Measurements from ENCODE around the gene OR52J3.
A peak's percentile ranks its signal among the peaks of the same experiment; 100 is the strongest.
"Not testable (repeated sequence)": the region's sequence is repeated elsewhere in the genome, so short reads cannot be mapped to it uniquely, and the experiment has no call there.

The OR52J3 gene

DNA sequence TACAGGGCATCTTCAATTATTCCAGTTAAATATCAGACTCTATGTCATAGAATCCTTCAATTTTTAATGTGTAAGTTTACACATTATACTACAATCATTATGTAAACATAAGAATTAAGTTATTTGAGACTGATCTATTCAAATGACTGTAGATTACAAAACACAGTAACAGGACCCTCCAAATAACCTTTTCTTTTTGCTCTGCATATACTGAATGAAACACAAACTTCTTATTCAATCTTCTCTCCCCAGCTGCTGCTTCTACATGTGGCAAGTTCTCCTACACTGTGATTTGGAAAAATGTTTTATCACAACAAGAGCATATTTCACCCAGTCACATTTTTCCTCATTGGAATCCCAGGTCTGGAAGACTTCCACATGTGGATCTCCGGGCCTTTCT is at the start of gene OR52J3:
TSS of gene OR52J3 (plus strand) at position 301 of the 400 bp plus-strand sequence. CDS start at position 301, 0 bp downstream.
- DNase-seq, result no peak

- peak; percentile 85 for DNase-seq
These were observed 41.7 kb upstream of the OR52J3 start for GRCh38 chr11:5004424-5005274.

- DNase-seq, result no peak
These were observed 38.8 kb upstream of the OR52J3 start for GRCh38 chr11:5007561-5007960.

DNA sequence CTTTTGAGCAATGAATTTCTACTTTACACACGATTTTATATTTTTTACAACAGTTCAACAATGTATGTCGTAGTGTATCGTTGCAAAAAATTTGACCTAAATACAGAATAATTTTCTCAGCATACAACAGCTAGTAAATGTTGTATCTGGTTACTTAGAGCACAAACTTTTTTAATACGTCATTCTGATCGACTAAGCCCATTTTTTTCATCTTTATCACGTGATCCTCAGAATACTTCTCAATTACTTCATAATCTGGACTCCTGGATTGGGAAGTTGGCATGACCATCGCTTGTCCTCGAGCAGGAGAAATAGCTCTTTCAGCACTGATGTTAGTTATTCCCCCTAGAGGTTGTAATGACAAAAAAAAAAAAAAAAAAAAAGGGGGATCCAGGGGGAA is 35.1 kb upstream of the OR52J3 start:
- DNase-seq, result no peak

DNA sequence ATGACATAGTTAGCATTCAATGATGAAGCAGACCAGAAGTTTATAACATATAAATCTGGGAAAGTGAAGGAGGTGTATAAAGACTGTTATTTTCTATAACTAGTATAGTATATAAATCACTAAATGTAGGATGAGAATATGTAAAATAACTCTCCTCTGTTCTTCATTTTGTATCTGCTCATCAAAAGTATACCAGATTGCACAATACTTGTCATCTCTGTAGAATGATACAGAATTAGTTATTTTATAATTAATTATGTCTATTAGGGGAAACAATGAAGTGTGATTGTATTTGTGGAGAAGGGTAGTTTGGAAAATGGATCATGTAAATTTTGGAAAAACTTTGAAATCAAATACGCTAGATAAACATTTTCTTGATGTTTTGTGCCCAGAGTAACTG is 33.3 kb upstream of the OR52J3 start:
- DNase-seq, result no peak

- no peak for DNase-seq
These were observed 24.3 kb upstream of the OR52J3 start for GRCh38 chr11:5021996-5022395.

DNA sequence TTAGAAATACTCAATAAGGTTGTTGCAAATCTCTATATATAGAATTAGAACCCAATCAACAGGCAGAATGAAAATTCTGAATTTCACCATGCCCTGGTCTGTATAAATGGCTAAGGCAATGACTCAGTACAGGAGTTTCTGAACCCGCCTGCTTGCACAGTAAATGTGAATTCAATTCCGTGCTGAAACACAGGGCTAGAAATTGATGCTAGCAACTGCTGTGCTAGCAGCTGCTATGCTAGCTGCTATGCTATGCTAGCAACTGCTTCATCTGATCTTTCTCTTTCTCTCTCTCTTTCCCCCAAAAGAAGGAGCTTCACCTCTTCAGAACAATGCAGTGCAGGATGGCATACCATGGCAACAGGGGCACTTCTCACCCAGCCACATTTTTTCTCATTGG is 9.7 kb upstream of the OR52J3 start:
- no peak for DNase-seq

GRCh38 chr11:5037926-5038325 is 8.4 kb upstream of the OR52J3 start:
- no peak for DNase-seq

- no peak for DNase-seq
These were observed 8.0 kb upstream of the OR52J3 start for GRCh38 chr11:5038341-5038740.

GRCh38 chr11:5040876-5041275 is 5.5 kb upstream of the OR52J3 start:
- DNase-seq, result no peak

DNA sequence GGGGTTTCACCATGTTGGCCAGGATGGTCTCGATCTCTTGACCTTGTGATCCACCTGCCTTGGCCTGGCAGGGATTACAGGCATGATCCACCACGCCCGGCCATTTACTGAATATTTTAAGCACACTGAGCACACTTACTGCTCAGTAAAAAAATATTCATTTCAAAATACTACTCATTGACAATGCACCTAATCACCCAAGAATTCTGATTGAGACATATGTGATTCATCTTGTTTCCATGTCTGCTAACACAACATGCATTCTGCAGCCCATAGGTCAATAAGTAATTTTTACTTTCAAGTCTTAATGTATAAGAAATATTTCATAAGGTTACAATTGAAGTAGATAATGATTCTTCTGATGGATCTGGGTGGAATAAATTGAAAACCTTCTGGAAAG is 4.2 kb upstream of the OR52J3 start:
- no peak for DNase-seq

DNA sequence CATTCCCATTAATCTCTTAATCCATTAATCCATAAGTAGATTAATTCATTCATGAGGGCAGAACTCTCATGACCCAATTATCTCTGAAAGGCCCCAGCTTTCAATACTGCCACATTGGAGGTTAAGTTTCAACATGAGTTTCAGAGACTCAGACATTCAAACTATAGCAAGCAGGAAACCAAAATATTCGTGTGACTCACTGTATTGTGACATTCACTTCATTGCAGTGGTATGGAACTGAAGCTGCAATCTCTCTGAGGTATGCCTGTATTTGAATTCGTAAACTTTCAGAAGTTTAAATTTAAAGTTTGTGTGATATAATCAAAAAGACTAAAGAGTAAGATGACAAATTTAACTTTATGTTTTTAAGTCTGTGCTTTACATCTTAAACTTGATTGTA is 2.9 kb upstream of the OR52J3 start:
- no peak for DNase-seq

DNA sequence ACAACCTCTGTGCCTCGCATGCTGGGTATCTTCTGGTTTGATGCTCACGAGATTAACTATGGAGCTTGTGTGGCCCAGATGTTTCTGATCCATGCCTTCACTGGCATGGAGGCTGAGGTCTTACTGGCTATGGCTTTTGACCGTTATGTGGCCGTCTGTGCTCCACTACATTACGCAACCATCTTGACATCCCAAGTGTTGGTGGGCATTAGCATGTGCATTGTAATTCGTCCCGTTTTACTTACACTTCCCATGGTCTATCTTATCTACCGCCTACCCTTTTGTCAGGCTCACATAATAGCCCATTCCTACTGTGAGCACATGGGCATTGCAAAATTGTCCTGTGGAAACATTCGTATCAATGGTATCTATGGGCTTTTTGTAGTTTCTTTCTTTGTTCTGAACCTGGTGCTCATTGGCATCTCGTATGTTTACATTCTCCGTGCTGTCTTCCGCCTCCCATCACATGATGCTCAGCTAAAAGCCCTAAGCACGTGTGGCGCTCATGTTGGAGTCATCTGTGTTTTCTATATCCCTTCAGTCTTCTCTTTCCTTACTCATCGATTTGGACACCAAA is 516 bp downstream of the OR52J3 start:
- DNase-seq, result no peak

GRCh38 chr11:5058679-5059078 is 12.4 kb downstream of the OR52J3 start:
- not testable (repeated sequence) for DNase-seq

DNA sequence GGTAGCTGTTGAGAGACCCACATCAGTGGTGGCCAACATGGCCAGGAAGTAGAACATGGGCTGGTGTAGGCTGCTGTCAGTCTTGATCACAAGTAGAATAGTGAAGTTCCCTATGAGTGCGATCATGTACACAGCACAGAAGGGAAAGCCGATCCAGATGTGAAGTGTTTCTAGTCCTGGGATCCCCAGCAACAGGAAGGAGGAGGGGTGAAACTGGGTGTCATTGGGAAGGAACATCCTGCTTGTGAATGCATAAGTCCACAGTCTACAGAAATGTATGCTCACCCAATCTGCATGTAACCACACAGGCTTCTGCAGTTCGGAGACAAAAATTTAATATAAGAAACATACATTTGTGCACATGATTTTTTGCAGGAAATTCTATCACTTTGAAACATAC is 13.1 kb downstream of the OR52J3 start, which contains the start of gene OR52E2:
TSS of gene OR52E2 (minus strand) at position 237 of the 400 bp plus-strand sequence. CDS start at position 237, 0 bp downstream.
- no peak for DNase-seq

- DNase-seq, result no peak
These were observed 18.7 kb downstream of the OR52J3 start for GRCh38 chr11:5065027-5065426.

DNA sequence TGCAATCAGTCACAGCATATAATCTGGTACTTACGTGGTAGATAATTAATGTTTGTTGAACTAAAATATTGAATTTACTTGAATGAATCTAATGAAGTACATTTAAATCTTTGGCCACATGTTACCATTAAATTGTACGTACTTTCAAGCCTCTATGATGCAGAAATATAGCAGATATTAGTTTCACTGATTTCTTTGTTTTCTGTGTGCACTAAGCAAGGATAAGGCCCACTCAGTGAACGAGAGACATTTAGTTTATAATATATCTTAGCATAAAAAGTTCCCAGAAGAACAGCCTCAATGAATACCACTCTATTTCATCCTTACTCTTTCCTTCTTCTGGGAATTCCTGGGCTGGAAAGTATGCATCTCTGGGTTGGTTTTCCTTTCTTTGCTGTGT is 22.9 kb downstream of the OR52J3 start, which contains the start of gene OR52E1:
TSS of gene OR52E1 (plus strand) at position 301 of the 400 bp plus-strand sequence.
- DNase-seq, result no peak

DNA sequence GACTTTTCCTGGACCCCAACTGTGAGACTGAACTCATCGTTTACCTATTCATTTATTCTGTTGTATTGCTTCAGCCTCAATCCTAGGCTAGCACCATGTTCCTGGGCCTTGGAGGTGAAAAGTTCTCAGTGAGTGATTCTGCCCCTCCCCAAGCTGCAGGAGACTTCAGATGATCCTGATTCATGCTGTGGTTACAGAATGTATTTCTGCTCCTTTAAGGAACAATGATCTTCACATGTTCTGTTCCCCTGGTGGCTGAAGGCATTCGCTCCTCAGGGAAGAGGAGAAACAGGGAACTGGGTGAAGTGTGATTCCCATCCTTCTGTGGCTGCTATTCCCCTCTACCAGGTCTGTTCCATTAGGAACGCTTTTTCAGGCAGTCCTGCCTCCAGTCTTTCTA is 25.5 kb downstream of the OR52J3 start:
- DNase-seq, result no peak

- no peak for DNase-seq
These were observed 35.1 kb downstream of the OR52J3 start for GRCh38 chr11:5081405-5081804.

GRCh38 chr11:5083602-5084001 is 37.3 kb downstream of the OR52J3 start:
- no peak for DNase-seq

DNA sequence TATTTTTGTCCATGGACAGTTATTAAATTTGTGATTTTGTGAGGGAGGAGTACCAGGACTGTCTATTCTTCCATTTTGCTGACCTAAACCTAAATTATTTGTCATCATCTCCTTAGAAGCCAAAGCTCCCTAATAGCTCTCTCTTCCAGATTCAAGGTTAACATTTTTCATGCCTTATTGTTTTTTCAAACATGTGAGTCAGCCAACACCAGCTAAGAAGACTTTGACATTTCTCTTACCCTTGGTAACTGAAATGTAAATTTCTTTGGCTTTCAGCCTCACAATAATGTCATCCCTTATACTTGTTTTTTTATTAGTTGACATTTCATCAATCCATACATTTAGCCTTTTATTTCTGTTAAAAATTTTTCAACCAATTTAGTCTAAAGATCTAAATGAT is 42.2 kb downstream of the OR52J3 start:
- DNase-seq, result no peak

- DNase-seq, result no peak
These were observed 44.3 kb downstream of the OR52J3 start for GRCh38 chr11:5090668-5091067.

- no peak for DNase-seq
These were observed 46.7 kb downstream of the OR52J3 start for GRCh38 chr11:5092821-5093585.

GRCh38 chr11:5096011-5096410 is 49.7 kb downstream of the OR52J3 start:
- DNase-seq, result no peak
